WERI-Rb-1 (cell line): ENCODE measurements around the gene DCLK1.

Experiments used
- DNase-seq: peaks from one replicate; pipeline ENCODE4 v3.0.0-alpha.2; 2020
- H3K27ac ChIP-seq: fragments of 250-450 bp; sonication (Bioruptor Pico); 2 replicates; pipeline ENCODE4 v1.5.1; 2020; ENCODE audit warnings: mild to moderate bottlenecking, moderate library complexity
- H3K27me3 ChIP-seq: fragments of 250-450 bp; sonication (Bioruptor Pico); 2 replicates; pipeline ENCODE4 v1.5.1; 2021; ENCODE audit warnings: mild to moderate bottlenecking, low read depth, moderate library complexity; ENCODE audit not compliant: insufficient read depth, severe bottlenecking
- H3K36me3 ChIP-seq: fragments of 250-450 bp; sonication (Bioruptor Pico); 2 replicates; pipeline ENCODE4 v1.5.1; 2020; ENCODE audit warnings: mild to moderate bottlenecking, moderate library complexity
- H3K4me3 ChIP-seq: 2 replicates; pipeline ENCODE4 v1.5.1; 2011; ENCODE audit warnings: low read depth, mild to moderate bottlenecking, control low read depth, low read length
- H3K9me3 ChIP-seq: fragments of 250-450 bp; sonication (Bioruptor Pico); 2 replicates; pipeline ENCODE4 v1.5.1; 2021; ENCODE audit warnings: mild to moderate bottlenecking, moderate library complexity; ENCODE audit not compliant: severe bottlenecking
- TF ChIP-seq, protein P1 (sequence below): IDR thresholded peaks from 2 replicates; pipeline ENCODE4 v1.5.1; 2011; ENCODE audit warnings: low read depth, mild to moderate bottlenecking, control low read depth, inconsistent platforms, low read length

DCLK1 gene

DNA sequence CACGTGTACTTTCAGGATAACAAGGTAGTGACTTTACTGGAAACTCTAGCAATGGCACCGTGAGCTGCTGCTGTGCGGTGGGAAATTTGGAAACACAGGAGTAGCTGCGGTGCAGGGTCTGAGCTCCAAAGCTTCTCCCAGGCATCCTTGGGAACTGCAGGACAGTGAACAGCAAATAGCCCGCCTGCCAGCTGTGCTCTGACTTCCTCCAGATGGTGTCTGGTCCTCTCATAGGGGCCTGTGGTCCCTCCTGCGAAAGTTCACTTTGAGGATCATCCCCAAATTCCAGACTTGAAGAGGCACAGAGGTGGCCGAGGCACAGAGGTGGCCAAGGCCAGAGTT lies 367.4 kb downstream of the DCLK1 start:
- Histone ChIP-seq H3K4me3 (no peak overlapping the region), H3K9me3 (no peaks in the 10 kb centered on the region), H3K27ac (peak overlapping the region; percentile 96), H3K27me3 (no peaks in the 10 kb centered on the region), H3K36me3 (no peaks in the 10 kb centered on the region)
- TF ChIP-seq, protein P1, sequence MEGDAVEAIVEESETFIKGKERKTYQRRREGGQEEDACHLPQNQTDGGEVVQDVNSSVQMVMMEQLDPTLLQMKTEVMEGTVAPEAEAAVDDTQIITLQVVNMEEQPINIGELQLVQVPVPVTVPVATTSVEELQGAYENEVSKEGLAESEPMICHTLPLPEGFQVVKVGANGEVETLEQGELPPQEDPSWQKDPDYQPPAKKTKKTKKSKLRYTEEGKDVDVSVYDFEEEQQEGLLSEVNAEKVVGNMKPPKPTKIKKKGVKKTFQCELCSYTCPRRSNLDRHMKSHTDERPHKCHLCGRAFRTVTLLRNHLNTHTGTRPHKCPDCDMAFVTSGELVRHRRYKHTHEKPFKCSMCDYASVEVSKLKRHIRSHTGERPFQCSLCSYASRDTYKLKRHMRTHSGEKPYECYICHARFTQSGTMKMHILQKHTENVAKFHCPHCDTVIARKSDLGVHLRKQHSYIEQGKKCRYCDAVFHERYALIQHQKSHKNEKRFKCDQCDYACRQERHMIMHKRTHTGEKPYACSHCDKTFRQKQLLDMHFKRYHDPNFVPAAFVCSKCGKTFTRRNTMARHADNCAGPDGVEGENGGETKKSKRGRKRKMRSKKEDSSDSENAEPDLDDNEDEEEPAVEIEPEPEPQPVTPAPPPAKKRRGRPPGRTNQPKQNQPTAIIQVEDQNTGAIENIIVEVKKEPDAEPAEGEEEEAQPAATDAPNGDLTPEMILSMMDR: no peak
- peak; percentile 26 for DNase-seq

DNA sequence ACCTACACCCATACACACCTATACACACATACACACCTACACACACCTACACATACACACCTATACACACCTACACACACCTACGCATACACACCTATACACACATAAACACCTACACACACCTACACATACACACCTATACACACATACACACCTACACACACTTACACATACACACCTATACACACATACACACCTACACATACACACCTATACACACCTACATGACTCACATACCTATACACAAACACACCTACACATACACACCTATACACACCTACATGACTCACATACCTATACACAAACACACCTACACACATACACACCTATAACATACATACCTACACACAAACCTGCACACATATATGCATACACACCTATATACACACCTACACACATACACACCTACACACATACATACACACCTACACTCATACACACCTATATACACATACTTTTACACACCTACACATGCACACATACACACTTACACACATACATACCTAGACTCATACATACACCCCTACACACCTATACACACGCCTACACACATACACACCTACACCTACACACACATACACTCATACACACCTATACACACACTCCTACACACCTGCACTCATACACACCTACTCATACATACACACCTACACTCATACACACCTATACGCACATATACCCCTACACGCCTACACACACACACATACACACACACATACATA lies 368.0 kb downstream of the DCLK1 start:
- H3K36me3 ChIP-seq: no peaks in the 10 kb centered on the region
- no peaks in the 10 kb centered on the region for H3K27me3 ChIP-seq
- no peak for DNase-seq
- H3K4me3 ChIP-seq: no peak overlapping the region
- TF ChIP-seq, protein P1: no peak
- peak overlapping the region; percentile 96; the same call in 1 of the 2 replicates for H3K27ac ChIP-seq
- no peaks in the 10 kb centered on the region for H3K9me3 ChIP-seq

DNA sequence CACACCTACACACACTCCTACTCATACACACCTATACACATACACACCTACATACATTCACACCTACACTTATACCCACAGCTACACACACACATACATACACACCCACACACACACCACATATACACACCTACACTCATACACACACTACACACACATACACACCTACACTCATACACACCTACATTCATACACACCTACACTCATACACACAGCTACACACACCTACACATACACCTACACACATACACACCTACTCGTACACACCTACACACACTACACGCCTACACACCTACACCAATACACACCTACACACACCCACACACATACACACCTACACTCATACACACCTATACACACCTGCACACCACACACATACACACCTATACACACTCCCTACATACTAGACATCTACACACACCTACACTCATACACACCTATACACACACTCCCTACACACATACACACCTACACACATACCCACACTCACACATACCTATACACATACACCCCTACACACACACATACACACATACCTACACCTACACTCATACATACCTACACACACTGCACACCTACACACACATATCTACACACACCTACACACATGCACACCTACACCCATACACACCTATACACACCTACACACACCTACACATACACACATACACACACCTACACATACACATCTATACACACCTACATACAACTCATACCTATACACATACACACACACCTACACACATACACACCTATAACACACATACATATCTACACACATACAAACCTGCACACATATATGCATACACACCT lies 369.5 kb downstream of the DCLK1 start:
- TF ChIP-seq, protein P1: no peak

DNA sequence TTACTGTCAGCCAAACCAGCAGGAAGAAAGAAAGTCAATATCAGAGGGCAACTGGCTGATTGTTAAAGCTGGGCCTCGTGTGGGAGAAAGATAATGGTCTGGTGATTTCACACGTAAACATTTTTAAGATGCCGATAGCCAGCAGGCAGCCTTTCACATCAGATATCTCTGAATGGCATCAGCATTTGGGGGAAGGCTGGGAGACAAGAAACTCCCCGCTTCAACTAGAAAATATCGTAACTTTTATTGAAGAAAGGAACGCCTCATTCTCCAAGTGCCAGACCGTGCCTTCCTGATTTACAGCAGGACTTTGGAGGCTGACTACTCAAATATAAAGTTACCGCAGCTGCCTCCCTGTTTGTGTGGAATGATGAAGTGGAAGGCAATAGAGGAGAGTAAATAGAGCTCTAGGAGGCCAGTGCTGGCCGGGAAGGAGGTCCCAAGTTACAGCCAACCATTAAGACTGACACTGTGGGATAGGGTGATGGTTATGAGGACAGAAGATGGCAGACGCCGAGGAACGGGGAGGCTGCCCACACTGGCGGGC lies 370.4 kb downstream of the DCLK1 start:
- no peak overlapping the region for H3K4me3 ChIP-seq
- H3K27me3 ChIP-seq: no peaks in the 10 kb centered on the region
- no peak for DNase-seq
- H3K27ac ChIP-seq: no peak overlapping the region
- no peaks in the 10 kb centered on the region for H3K36me3 ChIP-seq
- H3K9me3 ChIP-seq: no peaks in the 10 kb centered on the region
- TF ChIP-seq, protein P1: no peak

More for the DNA sequence above, 369.5 kb downstream of the DCLK1 start:
- Histone ChIP-seq H3K9me3 (no peaks in the 10 kb centered on the region), H3K4me3 (no peak overlapping the region), H3K27me3 (no peaks in the 10 kb centered on the region), H3K36me3 (no peaks in the 10 kb centered on the region), H3K27ac (no peak overlapping the region)
- DNase-seq: no peak

DNA sequence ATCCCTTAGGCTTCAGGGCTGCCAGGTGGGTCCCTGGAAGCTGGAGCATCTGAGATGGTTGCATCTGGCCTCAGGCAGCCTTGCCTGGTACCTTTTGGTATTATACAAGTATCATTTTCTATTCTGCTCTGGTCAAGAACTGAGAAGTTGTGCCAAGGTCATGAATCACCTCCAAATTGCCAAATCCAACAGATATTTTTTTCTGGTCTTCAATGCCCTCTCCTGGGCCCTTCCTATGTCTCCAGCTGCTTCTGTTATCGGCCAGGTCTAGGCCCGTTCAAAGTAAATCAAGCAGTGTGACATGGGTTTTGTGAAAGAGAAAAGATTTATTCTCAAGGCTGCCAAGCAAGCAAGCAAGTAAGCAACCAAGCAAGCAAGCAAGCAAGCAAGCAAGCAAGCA lies 383.6 kb downstream of the DCLK1 start:
- DNase-seq: no peak
- no peaks in the 10 kb centered on the region for H3K27me3 ChIP-seq
- no peak overlapping the region for H3K4me3 ChIP-seq
- no peak overlapping the region for H3K27ac ChIP-seq
- TF ChIP-seq, protein P1: no peak
- H3K36me3 ChIP-seq: no peaks in the 10 kb centered on the region
- peaks cover 14% of the 10 kb centered on the region for H3K9me3 ChIP-seq
